GM23248 (cell line): ENCODE results near the gene HEATR1. TPM values are rescaled to one million over a fixed set of nuclear protein-coding genes. Genes with fewer than 3 reads are reported as not detected.
A peak's percentile ranks its signal among the peaks of the same experiment; 100 is the strongest.

ENCODE experiments used
- DNase-seq: peaks from one replicate; pipeline ENCODE4 v3.0.0-alpha.2; 2015
- H2AFZ ChIP-seq: fragments of 200-600 bp; sonication (generic); 2 replicates; pipeline ENCODE4 v1.6.1; 2016; ENCODE audit warnings: antibody characterized with exemption
- H3F3A ChIP-seq: fragments of 200-600 bp; sonication (generic); 2 replicates; pipeline ENCODE4 v1.6.1; 2016; ENCODE audit warnings: mild to moderate bottlenecking, antibody characterized with exemption, mixed run types; ENCODE audit not compliant: insufficient read depth
- H3K27ac ChIP-seq: fragments of 200-600 bp; sonication (generic); 2 replicates; pipeline ENCODE4 v1.5.1; 2016; ENCODE audit warnings: mild to moderate bottlenecking
- H3K27me3 ChIP-seq: fragments of 200-600 bp; sonication (generic); replicated peaks from 2 replicates; pipeline ENCODE4 v1.6.1; 2016; ENCODE audit warnings: mild to moderate bottlenecking; ENCODE audit not compliant: insufficient read depth
- H3K36me3 ChIP-seq: fragments of 200-600 bp; sonication (generic); 2 replicates; pipeline ENCODE4 v1.6.1; 2016; ENCODE audit warnings: low read depth, mild to moderate bottlenecking
- H3K4me1 ChIP-seq: fragments of 200-600 bp; sonication (generic); 2 replicates; pipeline ENCODE4 v1.6.1; 2016; ENCODE audit warnings: mild to moderate bottlenecking; ENCODE audit not compliant: insufficient read depth
- H3K4me2 ChIP-seq: fragments of 200-600 bp; sonication (generic); one replicate; pipeline ENCODE4 v1.6.1; 2016; ENCODE audit warnings: mild to moderate bottlenecking; ENCODE audit not compliant: unreplicated experiment
- H3K4me3 ChIP-seq: fragments of 200-600 bp; sonication (generic); 2 replicates; pipeline ENCODE4 v1.5.1; 2016; ENCODE audit warnings: mild to moderate bottlenecking
- H3K79me2 ChIP-seq: fragments of 200-600 bp; sonication (generic); 2 replicates; pipeline ENCODE4 v1.6.1; 2016; ENCODE audit warnings: mild to moderate bottlenecking; ENCODE audit not compliant: insufficient read depth
- H3K9ac ChIP-seq: fragments of 200-600 bp; sonication (generic); 2 replicates; pipeline ENCODE4 v1.6.1; 2016; ENCODE audit warnings: mild to moderate bottlenecking
- H3K9me2 ChIP-seq: fragments of 200-600 bp; sonication (generic); 2 replicates; pipeline ENCODE4 v1.6.1; 2016; ENCODE audit warnings: mixed run types, mild to moderate bottlenecking, moderate library complexity; ENCODE audit not compliant: insufficient read depth
- H3K9me3 ChIP-seq: fragments of 200-600 bp; sonication (generic); one replicate; pipeline ENCODE4 v1.6.1; 2017; ENCODE audit warnings: low read depth
- H4K20me1 ChIP-seq: fragments of 200-600 bp; sonication (generic); 2 replicates; pipeline ENCODE4 v1.6.0; 2016; ENCODE audit not compliant: insufficient read depth
- EZH2 ChIP-seq: fragments of 200-600 bp; sonication (generic); IDR thresholded peaks from 2 replicates; pipeline ENCODE4 v1.6.1; 2018; ENCODE audit warnings: antibody characterized with exemption, mild to moderate bottlenecking; ENCODE audit not compliant: insufficient read depth, poor library complexity, severe bottlenecking
- EZH2phosphoT487 ChIP-seq: fragments of 200-600 bp; sonication (generic); IDR thresholded peaks from 2 replicates; pipeline ENCODE4 v1.6.1; 2018; ENCODE audit warnings: antibody characterized with exemption, moderate library complexity, mild to moderate bottlenecking, low read depth; ENCODE audit not compliant: insufficient read depth
- WGBS, 2 experiments: methylation state at CpG; one replicate each; pipeline ENCODE4 v1.1.6; 2015 to 2017; ENCODE audit warnings: low lambda C conversion rate in 2 of 2, low coverage in 1 of 2; ENCODE audit errors: missing lambda C conversion rate in 2 of 2; 5-methylcytosine and 5-hydroxymethylcytosine counted together
- in situ Hi-C: fragments of 300-500 bp; cut with MboI; formaldehyde crosslinking; loops from 2 replicates; pipeline ENCODE4 v1.15.0; 2020
- polyA plus RNA-seq: library from polyadenylated mRNA; unstranded; fragments of >200 nt; fragmentation: Nextera tagmentation; extraction: Ambion mirVana; gene quantifications from 2 replicates; pipeline ENCODE4 v1.2.1, GENCODE V29; 2016
- total RNA-seq: library from RNA; depleted of rRNA; stranded (reverse); fragments of >200 nt; shearing (Covaris generic); gene quantifications from 2 replicates; pipeline ENCODE4 v1.2.3, GENCODE V29; 2014

The HEATR1 gene
- total and polyA plus RNA-seq, 2 experiments from 2014 or later, result 15.7 to 24.0 TPM

DNA sequence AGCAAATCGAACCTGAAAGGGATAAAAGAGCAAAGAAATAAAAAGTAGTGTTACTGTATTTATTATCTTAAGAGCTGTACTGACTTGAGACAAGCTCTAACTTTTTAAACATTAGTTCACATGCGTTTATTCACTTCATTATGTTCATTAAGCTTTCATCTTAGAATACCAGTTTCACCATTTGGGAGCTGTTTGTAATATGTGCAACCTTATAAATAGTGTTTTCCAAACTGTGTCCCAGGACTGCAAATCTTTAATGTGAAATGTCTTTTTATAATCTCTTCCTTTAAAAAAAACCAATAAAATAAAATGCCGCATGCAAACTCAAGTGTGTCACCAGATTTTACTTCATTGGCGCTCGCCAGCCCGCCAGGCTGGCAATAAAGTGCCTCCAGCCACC is 52.2 kb downstream of the HEATR1 start:
- Histone ChIP-seq H3K4me3 (no peak overlapping the region), H3K9me2 (no peaks in the 10 kb centered on the region), H3K79me2 (no peaks in the 10 kb centered on the region), H3F3A (peaks cover 6% of the 10 kb centered on the region; the same call in 1 of the 2 replicates), H4K20me1 (no peaks in the 10 kb centered on the region), H2AFZ (no peak overlapping the region), H3K9me3 (no peaks in the 10 kb centered on the region), H3K27ac (no peak overlapping the region), H3K4me1 (no peaks in the 10 kb centered on the region), H3K9ac (no peak overlapping the region), H3K27me3 (no peaks in the 10 kb centered on the region), H3K4me2 (no peak overlapping the region), H3K36me3 (peaks cover 88% of the 10 kb centered on the region)
- no peak for TF ChIP-seq EZH2phosphoT487
- no peak for TF ChIP-seq EZH2
- DNase-seq, result no peak
- in situ Hi-C loops, result no loop called here
- 97 to 99% methylated on average over 6 of the region's 6 CpGs for WGBS, 2 experiments

DNA sequence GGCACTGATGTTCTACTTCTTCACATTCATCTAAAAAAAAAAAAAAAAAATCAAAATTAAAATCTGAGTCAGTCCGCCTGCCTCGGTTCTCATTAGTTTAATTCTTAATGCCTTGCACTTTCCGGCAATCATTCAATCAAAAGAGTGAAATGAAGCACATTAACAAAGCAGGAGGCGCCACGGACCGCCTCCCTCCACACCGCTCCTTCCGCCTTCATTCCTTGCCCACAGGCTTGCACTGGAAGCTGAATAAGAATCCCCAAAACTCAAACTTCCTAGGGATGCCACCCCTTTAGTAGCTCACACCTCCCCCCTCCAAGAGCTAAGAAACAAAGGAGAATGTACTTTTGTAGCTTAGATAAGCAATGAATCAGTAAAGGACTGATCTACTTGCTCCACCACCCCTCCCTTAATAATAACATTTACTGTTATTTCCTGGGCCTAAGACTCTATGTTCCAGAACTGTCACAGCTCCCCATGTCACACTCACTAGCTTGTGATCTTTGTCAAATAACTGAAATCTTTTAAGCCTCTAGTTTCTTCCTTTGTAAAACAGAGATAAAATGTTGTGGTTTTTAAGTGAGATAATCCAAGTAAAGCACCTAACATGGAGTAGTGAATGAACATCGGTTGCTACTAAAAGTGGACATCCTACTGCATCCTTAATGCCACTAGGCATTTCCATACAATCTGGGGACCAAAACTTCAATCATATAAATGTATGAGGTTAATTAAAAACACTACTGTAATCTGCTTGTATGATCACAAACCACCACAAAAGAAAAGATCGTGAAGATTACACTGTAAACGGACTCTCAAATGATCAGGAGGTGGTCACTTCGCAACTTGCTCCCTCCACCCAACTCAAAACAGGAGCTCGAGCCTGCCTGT is 53.1 kb downstream of the HEATR1 start:
- in situ Hi-C loops, result no loop called here
- Histone ChIP-seq H3K27me3 (no peaks in the 10 kb centered on the region), H3K4me1 (peaks cover 3% of the 10 kb centered on the region), H3F3A (peaks cover 6% of the 10 kb centered on the region; the same call in 1 of the 2 replicates), H3K36me3 (peaks cover 89% of the 10 kb centered on the region), H3K4me2 (no peak overlapping the region), H3K9me2 (no peaks in the 10 kb centered on the region), H3K9ac (no peak overlapping the region), H3K27ac (no peak overlapping the region), H2AFZ (no peak overlapping the region), H3K4me3 (no peak overlapping the region), H3K9me3 (no peaks in the 10 kb centered on the region), H3K79me2 (no peaks in the 10 kb centered on the region), H4K20me1 (no peaks in the 10 kb centered on the region)
- WGBS, 2 experiments, result 91% methylated on average over 13 of the region's 13 CpGs
- DNase-seq, result no peak
- no peak for TF ChIP-seq EZH2phosphoT487
- TF ChIP-seq EZH2, result no peak

DNA sequence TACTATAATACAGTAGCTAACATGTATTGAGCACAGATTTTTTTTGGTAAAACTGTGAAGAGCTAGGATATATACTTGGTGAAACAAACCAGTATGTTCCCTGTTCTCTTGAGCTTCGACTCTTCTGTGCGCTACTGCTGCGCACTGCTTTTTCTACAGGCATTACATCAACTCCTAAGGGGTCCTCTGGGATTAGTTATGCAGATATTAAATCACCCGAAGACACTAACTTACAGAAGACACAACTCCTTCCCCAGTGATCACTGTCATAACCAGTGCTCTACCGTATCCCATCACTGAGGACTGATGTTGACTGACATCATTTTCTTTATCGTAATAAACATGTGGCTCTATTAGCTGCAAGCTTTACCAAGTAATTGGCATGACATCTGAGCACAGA is 55.9 kb downstream of the HEATR1 start:
- Histone ChIP-seq H3K9me3 (no peaks in the 10 kb centered on the region), H3K4me1 (peaks cover 10% of the 10 kb centered on the region), H3K27ac (no peak overlapping the region), H3K9ac (no peak overlapping the region), H3K36me3 (peaks cover 86% of the 10 kb centered on the region), H3K79me2 (no peaks in the 10 kb centered on the region), H3K27me3 (no peaks in the 10 kb centered on the region), H4K20me1 (no peaks in the 10 kb centered on the region), H2AFZ (no peak overlapping the region), H3K9me2 (no peaks in the 10 kb centered on the region), H3K4me2 (no peak overlapping the region), H3K4me3 (no peak overlapping the region), H3F3A (peaks cover 6% of the 10 kb centered on the region; the same call in 1 of the 2 replicates)
- 72 to 76% methylated on average over 6 of the region's 6 CpGs for WGBS, 2 experiments
- TF ChIP-seq EZH2, result no peak
- no peak for TF ChIP-seq EZH2phosphoT487
- no peak for DNase-seq
- in situ Hi-C loops, result no loop called here

DNA sequence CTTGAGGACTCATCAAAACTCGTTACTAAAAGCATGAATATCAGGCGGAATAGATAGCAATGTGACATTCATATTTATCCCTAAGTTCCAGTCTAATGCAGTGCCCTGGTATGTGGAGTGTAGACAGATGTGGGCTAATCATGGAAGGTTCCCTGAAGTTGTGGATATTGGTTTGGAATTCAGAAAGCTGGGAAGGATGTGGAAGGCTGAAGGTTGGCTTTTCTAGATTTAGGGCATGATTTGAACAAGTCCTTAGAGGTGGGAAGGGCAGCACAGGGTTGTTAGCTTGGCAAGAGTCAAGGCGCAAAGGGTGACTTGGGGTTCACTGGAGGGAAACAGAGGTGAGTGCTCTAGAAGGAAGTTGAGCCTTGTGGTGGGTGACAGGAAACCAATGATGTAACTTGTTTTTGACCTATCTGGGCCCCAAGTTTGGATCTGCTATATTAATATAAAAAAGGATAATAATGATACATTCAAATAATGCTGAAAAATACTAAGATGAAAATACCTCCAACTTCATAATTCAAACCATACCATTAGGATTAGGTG is 58.6 kb downstream of the HEATR1 start:
- Histone ChIP-seq H3K4me3 (no peak overlapping the region), H3K36me3 (peaks cover 83% of the 10 kb centered on the region), H3K4me1 (peaks cover 10% of the 10 kb centered on the region), H2AFZ (no peak overlapping the region), H3K79me2 (no peaks in the 10 kb centered on the region), H3K9me3 (no peaks in the 10 kb centered on the region), H3K9me2 (no peaks in the 10 kb centered on the region), H3F3A (peaks cover 6% of the 10 kb centered on the region; the same call in 1 of the 2 replicates), H3K4me2 (peak overlapping the region; percentile 12), H4K20me1 (no peaks in the 10 kb centered on the region), H3K27me3 (no peaks in the 10 kb centered on the region), H3K9ac (no peak overlapping the region), H3K27ac (no peak overlapping the region)
- 69 to 74% methylated on average over 3 of the region's 3 CpGs for WGBS, 2 experiments
- DNase-seq, result no peak
- TF ChIP-seq EZH2phosphoT487 (no peak), EZH2 (no peak)
- in situ Hi-C loops, result no loop called here
